ENCODE data around the gene ASCL2. TPM values are rescaled to one million over a fixed set of nuclear protein-coding genes. Genes with fewer than 3 reads are reported as not detected.

The ASCL2 gene
- total RNA-seq, 2 experiments from 2014 or later, result not detected

GRCh38 chr11:2249189-2249916 lies 21.0 kb downstream of the ASCL2 start:
- Mint-ChIP-seq H3K4me1 (ENCODE audit: low read depth) (no peaks in the 10 kb centered on the region), H3K36me3 (ENCODE audit: low read depth) (no peaks in the 10 kb centered on the region), H3K4me3 (no peak overlapping the region), H3K27ac (no peak overlapping the region), H3K27me3 (peaks cover 6% of the 10 kb centered on the region), H3K9me3 (no peaks in the 10 kb centered on the region)
- intact Hi-C loops (cut with DNase I, micrococcal nuclease), result no loop called here
- Histone ChIP-seq H3K27ac (ENCODE audit: low read depth in 1 of 2, low read length in 2 of 2) (no peak overlapping the region), H3K9me3 (ENCODE audit: control insufficient read depth in 1 of 2, insufficient read depth in 1 of 2, low read length in 2 of 2) (peaks cover 0 to under 1% of the 10 kb centered on the region in 2 experiments), H3K4me3 (ENCODE audit: low read length) (no peak overlapping the region), H3K4me1 (ENCODE audit: insufficient read depth, low read length) (no peaks in the 10 kb centered on the region), H3K27me3 (ENCODE audit: control insufficient read depth in 1 of 2, insufficient read depth in 2 of 2, low read length in 2 of 2) (no peaks in the 10 kb centered on the region), H3K36me3 (ENCODE audit: insufficient read depth, low read length) (no peaks in the 10 kb centered on the region)
- DNase-seq (peak in 1 of 14 experiments; percentile 5), ATAC-seq (ENCODE audit: poor library complexity) (no peak)
- CTCF ChIA-PET, result no interaction called here
- POLR2A ChIA-PET, result interaction anchor here (1.1 kb wide), 1 partner anchor 20 kb away, joined by 3 read pairs; no protein-coding TSS in a partner anchor
- TF ChIP-seq CTCF (IDR thresholded peaks at IDR 0.05), result no peak

- H3K4me1 ChIP-seq (ENCODE audit: insufficient read depth, low read length), result no peaks in the 10 kb centered on the region
- DNase-seq, result peak in 1 of 14 experiments; percentile 3
- intact Hi-C loops (cut with DNase I, micrococcal nuclease), result no loop called here
- peaks cover 6% of the 10 kb centered on the region for H3K27me3 Mint-ChIP-seq
- H3K4me1 Mint-ChIP-seq (ENCODE audit: low read depth), result no peaks in the 10 kb centered on the region
- no peaks in the 10 kb centered on the region for H3K9me3 ChIP-seq (ENCODE audit: control insufficient read depth in 1 of 2, insufficient read depth in 1 of 2, low read length in 2 of 2)
- ChIA-PET POLR2A (interaction anchor here (1.1 kb wide), 1 partner anchor 19 kb away, joined by 3 read pairs; no protein-coding TSS in a partner anchor), CTCF (no interaction called here)
- no peak overlapping the region for H3K27ac Mint-ChIP-seq
- no peak overlapping the region for H3K27ac ChIP-seq (ENCODE audit: low read depth in 1 of 2, low read length in 2 of 2)
- no peak overlapping the region for H3K4me3 Mint-ChIP-seq
- TF ChIP-seq CTCF (IDR thresholded peaks at IDR 0.05), result no peak
- no peaks in the 10 kb centered on the region for H3K9me3 Mint-ChIP-seq
- no peaks in the 10 kb centered on the region for H3K36me3 Mint-ChIP-seq (ENCODE audit: low read depth)
- no peak overlapping the region for H3K4me3 ChIP-seq (ENCODE audit: low read length)
- ATAC-seq (ENCODE audit: poor library complexity), result no peak
- H3K36me3 ChIP-seq (ENCODE audit: insufficient read depth, low read length), result no peaks in the 10 kb centered on the region
- no peaks in the 10 kb centered on the region for H3K27me3 ChIP-seq (ENCODE audit: control insufficient read depth in 1 of 2, insufficient read depth in 2 of 2, low read length in 2 of 2)
Measured at GRCh38 chr11:2248762-2249161, 21.6 kb downstream of the ASCL2 start.

- CTCF ChIA-PET, result no interaction called here
- POLR2A ChIA-PET, result no interaction called here
- Mint-ChIP-seq H3K27me3 (peaks cover 6% of the 10 kb centered on the region), H3K36me3 (ENCODE audit: low read depth) (no peaks in the 10 kb centered on the region), H3K9me3 (no peaks in the 10 kb centered on the region), H3K27ac (no peak overlapping the region), H3K4me3 (no peak overlapping the region), H3K4me1 (ENCODE audit: low read depth) (no peaks in the 10 kb centered on the region)
- ATAC-seq (ENCODE audit: poor library complexity), result no peak
- Histone ChIP-seq H3K27me3 (ENCODE audit: control insufficient read depth in 1 of 2, insufficient read depth in 2 of 2, low read length in 2 of 2) (no peaks in the 10 kb centered on the region), H3K9me3 (ENCODE audit: control insufficient read depth in 1 of 2, insufficient read depth in 1 of 2, low read length in 2 of 2) (no peaks in the 10 kb centered on the region), H3K36me3 (ENCODE audit: insufficient read depth, low read length) (no peaks in the 10 kb centered on the region), H3K4me3 (ENCODE audit: low read length) (no peak overlapping the region), H3K4me1 (ENCODE audit: insufficient read depth, low read length) (no peaks in the 10 kb centered on the region), H3K27ac (ENCODE audit: low read depth in 1 of 2, low read length in 2 of 2) (no peak overlapping the region)
- no peak for DNase-seq
- no peak for TF ChIP-seq CTCF (IDR thresholded peaks at IDR 0.05)
- intact Hi-C loops (cut with DNase I, micrococcal nuclease), result no loop called here
Measured at GRCh38 chr11:2248242-2248641, 22.1 kb downstream of the ASCL2 start.

Measured in CD4-positive, alpha-beta T cell (primary cell).